Measurements from ENCODE around the gene LUC7L3. TPM values are rescaled to one million over a fixed set of nuclear protein-coding genes. Genes with fewer than 3 reads are reported as not detected.

LUC7L3 gene
- polyA plus RNA-seq, 3 donors = 14.6 to 49.8 (median 17.1) TPM

DNA sequence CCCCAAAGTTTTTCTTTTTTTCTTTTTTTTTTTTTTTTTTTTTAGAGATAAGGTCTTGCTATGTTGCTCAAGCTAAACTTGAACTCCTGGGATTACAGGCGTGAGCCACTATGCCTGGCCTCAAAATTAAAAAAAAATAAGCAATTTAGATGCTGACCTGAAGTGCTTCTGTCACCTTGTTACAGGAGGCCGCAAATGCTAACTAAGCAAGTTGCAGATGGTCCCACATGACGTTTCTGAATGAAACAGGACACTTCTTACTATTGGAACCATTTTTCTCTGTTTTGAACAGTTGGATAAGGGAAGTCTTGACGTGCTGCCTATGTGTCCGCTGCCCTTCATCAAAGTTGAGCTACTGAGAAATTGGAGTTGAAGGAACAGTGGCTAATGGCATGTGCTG lies 39.1 kb downstream of the LUC7L3 start:
- H3K9ac ChIP-seq (ENCODE audit: insufficient read depth, low read length, poor library complexity, severe bottlenecking) = no peak overlapping the region
- peaks cover 7 to 11% of the 10 kb centered on the region in 2 donors for H3K4me1 ChIP-seq (ENCODE audit: control insufficient read depth in 1 of 2, insufficient read depth in 2 of 2, low read length in 2 of 2)
- peaks cover 15 to 30% of the 10 kb centered on the region in 2 donors for H3K36me3 Mint-ChIP-seq
- H2AFZ ChIP-seq (ENCODE audit: insufficient read depth, low read depth, low read length, poor library complexity, severe bottlenecking) = no peak overlapping the region
- no peak overlapping the region for H3K27ac Mint-ChIP-seq
- H4K20me1 ChIP-seq (ENCODE audit: insufficient read depth, low read length) = no peaks in the 10 kb centered on the region
- peaks cover 2 to 3% (median 2%) of the 10 kb centered on the region in 3 donors for H3K27me3 Mint-ChIP-seq (ENCODE audit: low read depth in 3 of 3)
- H3K36me3 ChIP-seq (replicated peaks in 1 of 2; ENCODE audit: control insufficient read depth in 1 of 2, insufficient read depth in 2 of 2, low read length in 2 of 2) = peaks cover 21 to 24% of the 10 kb centered on the region in 2 donors
- H3K4me3 Mint-ChIP-seq = no peak overlapping the region
- no peak for DNase-seq
- no peak overlapping the region for H3K4me3 ChIP-seq (replicated peaks in 1 of 3; ENCODE audit: low read depth in 2 of 3, low read length in 3 of 3)
- TF ChIP-seq, protein P1, sequence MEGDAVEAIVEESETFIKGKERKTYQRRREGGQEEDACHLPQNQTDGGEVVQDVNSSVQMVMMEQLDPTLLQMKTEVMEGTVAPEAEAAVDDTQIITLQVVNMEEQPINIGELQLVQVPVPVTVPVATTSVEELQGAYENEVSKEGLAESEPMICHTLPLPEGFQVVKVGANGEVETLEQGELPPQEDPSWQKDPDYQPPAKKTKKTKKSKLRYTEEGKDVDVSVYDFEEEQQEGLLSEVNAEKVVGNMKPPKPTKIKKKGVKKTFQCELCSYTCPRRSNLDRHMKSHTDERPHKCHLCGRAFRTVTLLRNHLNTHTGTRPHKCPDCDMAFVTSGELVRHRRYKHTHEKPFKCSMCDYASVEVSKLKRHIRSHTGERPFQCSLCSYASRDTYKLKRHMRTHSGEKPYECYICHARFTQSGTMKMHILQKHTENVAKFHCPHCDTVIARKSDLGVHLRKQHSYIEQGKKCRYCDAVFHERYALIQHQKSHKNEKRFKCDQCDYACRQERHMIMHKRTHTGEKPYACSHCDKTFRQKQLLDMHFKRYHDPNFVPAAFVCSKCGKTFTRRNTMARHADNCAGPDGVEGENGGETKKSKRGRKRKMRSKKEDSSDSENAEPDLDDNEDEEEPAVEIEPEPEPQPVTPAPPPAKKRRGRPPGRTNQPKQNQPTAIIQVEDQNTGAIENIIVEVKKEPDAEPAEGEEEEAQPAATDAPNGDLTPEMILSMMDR (IDR thresholded peaks at IDR 0.05) = no peak
- H3K79me2 ChIP-seq (ENCODE audit: insufficient read depth, low read length) = no peaks in the 10 kb centered on the region
- peaks cover 9% of the 10 kb centered on the region for H3K4me1 Mint-ChIP-seq
- H3K27ac ChIP-seq (ENCODE audit: low read depth in 1 of 2, low read length in 2 of 2) = no peak overlapping the region
- H3K9me3 Mint-ChIP-seq = no peaks in the 10 kb centered on the region
- intact Hi-C loops (cut with micrococcal nuclease) = no loop called here
- no peak overlapping the region for H3K4me2 ChIP-seq (replicated peaks; ENCODE audit: extremely low read depth, low read length, poor library complexity, severe bottlenecking)
- WGBS (ENCODE audit: insufficient coverage) = 81% methylated on average over 3 of the region's 5 CpGs
- no peaks in the 10 kb centered on the region for H3K9me3 ChIP-seq (replicated peaks in 1 of 2; ENCODE audit: control insufficient read depth in 1 of 2, insufficient read depth in 1 of 2, low read length in 2 of 2)
- H3K27me3 ChIP-seq (ENCODE audit: control insufficient read depth in 2 of 2, insufficient read depth in 2 of 2, low read length in 2 of 2) = no peaks in the 10 kb centered on the region

GRCh38 chr17:50758989-50759544 lies 39.7 kb downstream of the LUC7L3 start:
- no peaks in the 10 kb centered on the region for H4K20me1 ChIP-seq (ENCODE audit: insufficient read depth, low read length)
- no peak for DNase-seq
- no peaks in the 10 kb centered on the region for H3K9me3 Mint-ChIP-seq
- H3K27me3 ChIP-seq (ENCODE audit: control insufficient read depth in 2 of 2, insufficient read depth in 2 of 2, low read length in 2 of 2) = no peaks in the 10 kb centered on the region
- no peak overlapping the region for H3K4me3 ChIP-seq (replicated peaks in 1 of 3; ENCODE audit: low read depth in 2 of 3, low read length in 3 of 3)
- intact Hi-C loops (cut with micrococcal nuclease) = no loop called here
- peaks cover 11 to 24% of the 10 kb centered on the region in 2 donors for H3K36me3 Mint-ChIP-seq
- H3K4me1 ChIP-seq (ENCODE audit: control insufficient read depth in 1 of 2, insufficient read depth in 2 of 2, low read length in 2 of 2) = peaks cover 13 to 16% of the 10 kb centered on the region in 2 donors
- H3K27me3 Mint-ChIP-seq (ENCODE audit: low read depth in 3 of 3) = peaks cover 2 to 3% (median 2%) of the 10 kb centered on the region in 3 donors
- H3K4me1 Mint-ChIP-seq = peaks cover 13% of the 10 kb centered on the region
- H3K27ac Mint-ChIP-seq = no peak overlapping the region
- H3K4me3 Mint-ChIP-seq = no peak overlapping the region
- TF ChIP-seq, protein P1 (IDR thresholded peaks at IDR 0.05) = no peak
- no peak overlapping the region for H2AFZ ChIP-seq (ENCODE audit: insufficient read depth, low read depth, low read length, poor library complexity, severe bottlenecking)
- 92% methylated on average over 5 of the region's 9 CpGs for WGBS (ENCODE audit: insufficient coverage)
- no peaks in the 10 kb centered on the region for H3K9me3 ChIP-seq (replicated peaks in 1 of 2; ENCODE audit: control insufficient read depth in 1 of 2, insufficient read depth in 1 of 2, low read length in 2 of 2)
- peaks cover 15 to 19% of the 10 kb centered on the region in 2 donors for H3K36me3 ChIP-seq (replicated peaks in 1 of 2; ENCODE audit: control insufficient read depth in 1 of 2, insufficient read depth in 2 of 2, low read length in 2 of 2)
- no peak overlapping the region for H3K4me2 ChIP-seq (replicated peaks; ENCODE audit: extremely low read depth, low read length, poor library complexity, severe bottlenecking)
- no peak overlapping the region for H3K9ac ChIP-seq (ENCODE audit: insufficient read depth, low read length, poor library complexity, severe bottlenecking)
- H3K27ac ChIP-seq (ENCODE audit: low read depth in 1 of 2, low read length in 2 of 2) = no peak overlapping the region
- H3K79me2 ChIP-seq (ENCODE audit: insufficient read depth, low read length) = no peaks in the 10 kb centered on the region

Measured in CD14-positive monocyte (primary cell).